ENCODE measurements around the gene PRRX1.

PRRX1 gene

GRCh38 chr1:170700842-170701615 lies 37.1 kb downstream of the PRRX1 start:
- TF ChIP-seq USF1 (IDR thresholded peaks at IDR 0.05) (no peak), TCF12 (IDR thresholded peaks at IDR 0.05; ENCODE audit: low read depth) (no peak), REST (IDR thresholded peaks at IDR 0.05; ENCODE audit: low read depth) (no peak), CEBPB (IDR thresholded peaks at IDR 0.05) (no peak), NFIC (IDR thresholded peaks at IDR 0.05) (no peak), EP300 (IDR thresholded peaks at IDR 0.05; ENCODE audit: borderline replicate concordance) (no peak), FOXM1 (IDR thresholded peaks at IDR 0.05; ENCODE audit: borderline replicate concordance, low read depth) (no peak), TAF1 (IDR thresholded peaks at IDR 0.05; ENCODE audit: low read depth) (no peak), YY1 (IDR thresholded peaks at IDR 0.05; ENCODE audit: low read depth) (no peak), EGR1 (IDR thresholded peaks at IDR 0.05) (no peak), RAD21 (IDR thresholded peaks at IDR 0.05; ENCODE audit: low read depth) (no peak), MAX (IDR thresholded peaks at IDR 0.05) (no peak), ZBTB7A (IDR thresholded peaks at IDR 0.05; ENCODE audit: low read depth) (no peak), CREB1 (IDR thresholded peaks at IDR 0.05; ENCODE audit: low read depth) (no peak), TEAD4 (IDR thresholded peaks at IDR 0.05) (no peak)

GRCh38 chr1:170701962-170702361 lies 38.0 kb downstream of the PRRX1 start:
- TF ChIP-seq MAX (IDR thresholded peaks at IDR 0.05) (no peak), CREB1 (IDR thresholded peaks at IDR 0.05; ENCODE audit: low read depth) (no peak), TEAD4 (IDR thresholded peaks at IDR 0.05) (no peak), YY1 (IDR thresholded peaks at IDR 0.05; ENCODE audit: low read depth) (no peak), EP300 (IDR thresholded peaks at IDR 0.05; ENCODE audit: borderline replicate concordance) (no peak), USF1 (IDR thresholded peaks at IDR 0.05) (no peak), ZBTB7A (IDR thresholded peaks at IDR 0.05; ENCODE audit: low read depth) (no peak), FOXM1 (IDR thresholded peaks at IDR 0.05; ENCODE audit: borderline replicate concordance, low read depth) (no peak), CEBPB (IDR thresholded peaks at IDR 0.05) (no peak), TCF12 (IDR thresholded peaks at IDR 0.05; ENCODE audit: low read depth) (no peak), TAF1 (IDR thresholded peaks at IDR 0.05; ENCODE audit: low read depth) (no peak), REST (IDR thresholded peaks at IDR 0.05; ENCODE audit: low read depth) (no peak), NFIC (IDR thresholded peaks at IDR 0.05) (no peak), RAD21 (IDR thresholded peaks at IDR 0.05; ENCODE audit: low read depth) (no peak), EGR1 (IDR thresholded peaks at IDR 0.05) (no peak)

GRCh38 chr1:170703591-170703990 lies 39.7 kb downstream of the PRRX1 start:
- TF ChIP-seq NFIC (IDR thresholded peaks at IDR 0.05) (no peak), REST (IDR thresholded peaks at IDR 0.05; ENCODE audit: low read depth) (no peak), RAD21 (IDR thresholded peaks at IDR 0.05; ENCODE audit: low read depth) (no peak), YY1 (IDR thresholded peaks at IDR 0.05; ENCODE audit: low read depth) (no peak), FOXM1 (IDR thresholded peaks at IDR 0.05; ENCODE audit: borderline replicate concordance, low read depth) (no peak)

- TF ChIP-seq EGR1 (IDR thresholded peaks at IDR 0.05) (no peak), TAF1 (IDR thresholded peaks at IDR 0.05; ENCODE audit: low read depth) (no peak), RAD21 (IDR thresholded peaks at IDR 0.05; ENCODE audit: low read depth) (no peak), YY1 (IDR thresholded peaks at IDR 0.05; ENCODE audit: low read depth) (no peak)
These were observed 40.3 kb downstream of the PRRX1 start for GRCh38 chr1:170704256-170704655.
